CD4-positive, CD25-positive, alpha-beta regulatory T cell (primary cell): ENCODE measurements around the gene SLC4A7. TPM values are rescaled to one million over a fixed set of nuclear protein-coding genes. Genes with fewer than 3 reads are reported as not detected.

Source experiments
- ATAC-seq, 2 donors: fragments of 150-1000 bp; cut with Tn5 transposase; one replicate each; pipeline ENCODE4 v1.10.0; 2021; ENCODE audit warnings: low read depth in 2 of 2, moderate number of reproducible peaks in 2 of 2, moderate library complexity in 1 of 2
- DNase-seq, 3 donors: peaks; one replicate each; pipeline versions ENCODE4 v3.0.0 to v3.0.0-alpha.2; 2012 to 2022; ENCODE audit warnings: mixed read lengths in 1 of 3
- H3K27ac ChIP-seq: one replicate; pipeline ENCODE4 v1.7.0; 2013; ENCODE audit warnings: mild to moderate bottlenecking, low read length; ENCODE audit not compliant: insufficient read depth, poor library complexity, severe bottlenecking
- H3K27me3 ChIP-seq: one replicate; pipeline ENCODE4 v1.7.0; 2013; ENCODE audit warnings: low read length; ENCODE audit not compliant: control insufficient read depth, insufficient read depth
- H3K36me3 ChIP-seq: one replicate; pipeline ENCODE4 v1.7.0; 2013; ENCODE audit warnings: mild to moderate bottlenecking, low read length, moderate library complexity; ENCODE audit not compliant: control insufficient read depth, insufficient read depth
- H3K4me1 ChIP-seq: 2 replicates; pipeline ENCODE4 v1.7.0; 2013; ENCODE audit warnings: mild to moderate bottlenecking, low read length; ENCODE audit not compliant: insufficient read depth, control insufficient read depth, poor library complexity, severe bottlenecking
- H3K4me3 ChIP-seq: one replicate; pipeline ENCODE4 v1.7.0; 2013; ENCODE audit warnings: low read depth, mild to moderate bottlenecking, low read length, moderate library complexity
- H3K9me3 ChIP-seq, 2 experiments: 1 replicate in 1 of 2; 2 replicates in 1 of 2; pipeline ENCODE4 v1.7.0; 2013; ENCODE audit warnings: low read length in 2 of 2, mild to moderate bottlenecking in 1 of 2, moderate library complexity in 1 of 2; ENCODE audit not compliant: control insufficient read depth in 2 of 2
- H3K27ac Mint-ChIP-seq, 3 donors: one replicate each; pipeline ENCODE4 v1.8.0; 2020 to 2022; ENCODE audit warnings: mild to moderate bottlenecking in 3 of 3, mixed read lengths in 3 of 3, moderate library complexity in 2 of 3
- H3K27me3 Mint-ChIP-seq: one replicate; pipeline ENCODE4 v1.8.0; 2022; ENCODE audit warnings: mild to moderate bottlenecking, mixed read lengths
- H3K36me3 Mint-ChIP-seq: one replicate; pipeline ENCODE4 v1.8.0; 2020; ENCODE audit warnings: mixed read lengths
- H3K4me1 Mint-ChIP-seq, 4 donors: one replicate each; pipeline ENCODE4 v1.8.0; 2020 to 2022; ENCODE audit warnings: mixed read lengths in 4 of 4, mild to moderate bottlenecking in 1 of 4
- H3K4me3 Mint-ChIP-seq, 4 donors: one replicate each; pipeline ENCODE4 v1.8.0; 2020 to 2022; ENCODE audit warnings: mild to moderate bottlenecking in 4 of 4, mixed read lengths in 4 of 4, moderate library complexity in 3 of 4
- H3K9me3 Mint-ChIP-seq, 7 donors: one replicate each; pipeline ENCODE4 v1.8.0; 2020 to 2022; ENCODE audit warnings: mixed read lengths in 7 of 7, mild to moderate bottlenecking in 3 of 7, moderate library complexity in 2 of 7
- polyA plus RNA-seq, 4 donors: library from polyadenylated mRNA; unstranded; fragments of 300-500 nt; fragmentation: Illumina TruSeq; gene quantifications; one replicate each; pipeline ENCODE4 v1.2.3, GENCODE V29; 2021
- total RNA-seq: library from RNA; stranded (reverse); gene quantifications from one replicate; pipeline ENCODE4 v1.2.3, GENCODE V29; 2022

SLC4A7 gene
- total and polyA plus RNA-seq, 5 donors from 2014 or later = 25.2 to 103 (median 28.7) TPM

- DNase-seq = no peak
- H3K4me1 ChIP-seq = peaks cover 2% of the 10 kb centered on the region
- Mint-ChIP-seq H3K36me3 (peaks cover 42% of the 10 kb centered on the region), H3K4me3 (no peak overlapping the region), H3K27me3 (no peaks in the 10 kb centered on the region), H3K4me1 (peaks cover 11 to 29% (median 12%) of the 10 kb centered on the region in 4 donors), H3K27ac (peak overlapping the region in 2 of 3 donors; percentile 14 to 28), H3K9me3 (no peaks in the 10 kb centered on the region)
- H3K27ac ChIP-seq = no peak overlapping the region
- no peaks in the 10 kb centered on the region for H3K9me3 ChIP-seq
- no peaks in the 10 kb centered on the region for H3K27me3 ChIP-seq
- peaks cover 76% of the 10 kb centered on the region for H3K36me3 ChIP-seq
- ATAC-seq = no peak
- H3K4me3 ChIP-seq = no peak overlapping the region
These were observed 92.4 kb downstream of the SLC4A7 start for GRCh38 chr3:27391796-27392195.

DNA sequence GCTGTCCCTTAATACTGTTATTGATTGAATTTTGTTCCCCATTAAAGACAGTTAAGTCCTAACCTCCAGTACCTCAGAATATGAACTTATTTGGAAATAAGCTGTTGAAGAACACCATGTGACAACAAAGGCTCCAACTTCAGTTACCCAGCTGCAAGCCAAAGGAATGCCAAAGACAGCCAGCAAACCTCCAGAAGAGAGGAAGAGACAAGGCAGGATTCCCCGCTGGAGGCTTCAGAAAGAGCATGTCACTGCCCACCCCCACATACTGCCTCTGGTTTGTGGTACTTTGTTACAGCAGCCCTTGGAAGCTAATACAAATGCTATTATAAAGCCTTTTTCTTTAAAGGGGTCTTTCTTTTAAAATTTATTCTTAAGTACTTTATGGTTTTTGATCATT, 96.6 kb downstream of the SLC4A7 start:
- H3K27me3 Mint-ChIP-seq = no peaks in the 10 kb centered on the region
- Histone ChIP-seq H3K4me1 (no peaks in the 10 kb centered on the region), H3K36me3 (peaks cover 84% of the 10 kb centered on the region), H3K4me3 (no peak overlapping the region), H3K27ac (no peak overlapping the region), H3K27me3 (no peaks in the 10 kb centered on the region), H3K9me3 (no peaks in the 10 kb centered on the region)
- peaks cover 40% of the 10 kb centered on the region for H3K36me3 Mint-ChIP-seq
- peak overlapping the region in 2 of 3 donors; percentile 78 to 86 for H3K27ac Mint-ChIP-seq
- peaks cover 4 to 38% (median 14%) of the 10 kb centered on the region in 4 donors for H3K4me1 Mint-ChIP-seq
- ATAC-seq (no peak), DNase-seq (no peak)
- no peak overlapping the region for H3K4me3 Mint-ChIP-seq
- no peaks in the 10 kb centered on the region for H3K9me3 Mint-ChIP-seq

DNA sequence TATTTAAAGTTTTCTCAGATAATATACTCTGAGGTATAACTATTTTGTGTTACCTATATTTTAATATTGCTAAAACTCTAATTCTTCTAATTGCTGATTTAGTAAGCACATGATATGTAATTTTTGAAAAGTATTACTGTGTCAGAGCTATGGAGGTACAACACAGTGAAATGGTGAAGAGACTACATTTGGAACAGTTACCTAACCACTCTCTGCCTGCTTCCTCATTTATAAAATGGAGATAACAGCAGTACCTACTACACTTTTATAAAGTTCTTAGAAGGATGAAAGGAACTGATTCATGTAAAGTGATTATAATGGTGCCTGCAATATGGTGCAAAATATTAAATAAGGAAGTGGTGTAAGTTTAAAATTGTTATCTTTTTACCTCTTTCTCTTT, 98.7 kb downstream of the SLC4A7 start:
- Histone ChIP-seq H3K9me3 (no peaks in the 10 kb centered on the region), H3K27me3 (no peaks in the 10 kb centered on the region), H3K36me3 (peaks cover 84% of the 10 kb centered on the region), H3K4me1 (no peaks in the 10 kb centered on the region), H3K27ac (no peak overlapping the region), H3K4me3 (no peak overlapping the region)
- Mint-ChIP-seq H3K4me1 (peaks cover 7 to 37% (median 12%) of the 10 kb centered on the region in 4 donors), H3K27me3 (no peaks in the 10 kb centered on the region), H3K9me3 (no peaks in the 10 kb centered on the region), H3K4me3 (no peak overlapping the region), H3K36me3 (peaks cover 31% of the 10 kb centered on the region), H3K27ac (no peak overlapping the region)
- DNase-seq (no peak), ATAC-seq (no peak)

DNA sequence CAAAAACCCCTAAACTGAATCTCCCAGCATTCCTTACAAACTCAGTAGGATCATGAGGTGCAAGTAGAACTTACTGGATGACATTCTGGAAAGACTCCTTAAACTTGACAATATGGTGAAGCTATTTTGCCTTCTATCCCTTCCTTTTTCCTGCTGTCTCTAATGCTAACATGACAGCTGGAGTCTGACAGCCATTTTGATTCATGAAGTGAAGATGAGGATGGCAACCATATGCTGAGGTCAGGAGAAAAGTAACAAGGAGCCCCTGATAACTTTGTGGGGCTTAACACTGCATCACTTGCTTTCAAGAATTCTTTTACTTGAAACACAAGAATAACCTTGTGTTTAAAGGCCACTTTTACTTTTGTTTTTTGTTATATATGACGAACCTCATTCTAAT, 100.0 kb downstream of the SLC4A7 start:
- Mint-ChIP-seq H3K36me3 (peaks cover 28% of the 10 kb centered on the region), H3K9me3 (no peaks in the 10 kb centered on the region), H3K4me3 (no peak overlapping the region), H3K27ac (no peak overlapping the region), H3K27me3 (no peaks in the 10 kb centered on the region), H3K4me1 (peaks cover 7 to 39% (median 13%) of the 10 kb centered on the region in 4 donors)
- DNase-seq (no peak), ATAC-seq (no peak)
- peaks cover 81% of the 10 kb centered on the region for H3K36me3 ChIP-seq
- no peaks in the 10 kb centered on the region for H3K27me3 ChIP-seq
- H3K27ac ChIP-seq = peak overlapping the region; percentile 15
- no peaks in the 10 kb centered on the region for H3K9me3 ChIP-seq
- no peaks in the 10 kb centered on the region for H3K4me1 ChIP-seq
- no peak overlapping the region for H3K4me3 ChIP-seq

DNA sequence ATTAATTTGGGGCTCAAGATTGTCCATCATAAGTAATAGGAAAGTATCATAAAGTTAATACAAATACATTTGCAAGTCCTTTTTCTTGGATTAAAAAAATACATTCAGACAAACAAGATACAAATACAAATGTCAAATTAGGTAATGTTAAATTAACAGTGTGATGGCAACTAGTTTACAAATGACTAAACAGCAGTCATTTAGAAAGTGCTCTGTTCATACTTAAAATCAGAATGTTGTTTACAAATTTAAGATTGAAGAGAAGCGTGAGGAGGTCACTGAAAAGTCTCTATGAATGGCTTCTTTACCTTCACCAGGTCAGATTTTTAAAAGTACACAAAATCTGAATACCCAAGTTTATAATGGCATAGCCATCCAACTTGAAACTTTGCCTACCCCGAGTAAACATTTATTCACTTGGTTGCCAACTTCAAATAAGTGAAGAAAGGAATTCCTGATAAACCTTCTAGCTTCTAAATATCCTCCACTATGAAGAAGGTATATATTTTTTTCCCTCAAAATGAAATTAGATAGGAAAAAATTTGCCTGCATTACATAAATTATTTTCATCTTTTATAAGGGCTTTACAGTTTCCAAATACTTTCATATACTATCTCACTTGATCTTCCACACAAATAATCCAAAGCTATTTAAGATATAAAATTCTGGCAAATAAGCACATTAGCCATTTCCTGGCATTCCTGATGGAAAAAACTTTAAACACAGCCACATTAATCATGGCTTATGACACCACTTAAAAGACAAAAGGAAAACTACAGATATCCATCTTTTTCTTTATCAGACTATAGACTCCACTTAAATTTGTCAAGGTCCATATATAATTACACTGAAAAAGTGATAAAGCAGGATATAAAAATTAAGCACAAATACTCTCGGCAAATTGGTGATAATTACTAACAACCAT, 103.5 kb downstream of the SLC4A7 start:
- Mint-ChIP-seq H3K4me3 (no peak overlapping the region), H3K27me3 (no peaks in the 10 kb centered on the region), H3K9me3 (no peaks in the 10 kb centered on the region), H3K27ac (no peak overlapping the region), H3K4me1 (peaks cover 7 to 32% (median 16%) of the 10 kb centered on the region in 4 donors), H3K36me3 (peaks cover 24% of the 10 kb centered on the region)
- ATAC-seq (no peak), DNase-seq (peak in 1 of 3 donors; percentile 16)
- Histone ChIP-seq H3K4me3 (no peak overlapping the region), H3K4me1 (no peaks in the 10 kb centered on the region), H3K9me3 (no peaks in the 10 kb centered on the region), H3K27me3 (no peaks in the 10 kb centered on the region), H3K27ac (no peak overlapping the region), H3K36me3 (peaks cover 78% of the 10 kb centered on the region)

GRCh38 chr3:27378331-27378730, 105.9 kb downstream of the SLC4A7 start:
- Histone ChIP-seq H3K4me3 (no peak overlapping the region), H3K9me3 (no peaks in the 10 kb centered on the region), H3K4me1 (no peaks in the 10 kb centered on the region), H3K27ac (no peak overlapping the region), H3K36me3 (peaks cover 63% of the 10 kb centered on the region), H3K27me3 (no peaks in the 10 kb centered on the region)
- ATAC-seq (no peak), DNase-seq (no peak)
- H3K36me3 Mint-ChIP-seq = peaks cover 15% of the 10 kb centered on the region
- H3K27ac Mint-ChIP-seq = peak overlapping the region in 1 of 3 donors; percentile 63
- H3K9me3 Mint-ChIP-seq = no peaks in the 10 kb centered on the region
- H3K4me3 Mint-ChIP-seq = no peak overlapping the region
- no peaks in the 10 kb centered on the region for H3K27me3 Mint-ChIP-seq
- H3K4me1 Mint-ChIP-seq = peaks cover 5 to 30% (median 15%) of the 10 kb centered on the region in 4 donors

DNA sequence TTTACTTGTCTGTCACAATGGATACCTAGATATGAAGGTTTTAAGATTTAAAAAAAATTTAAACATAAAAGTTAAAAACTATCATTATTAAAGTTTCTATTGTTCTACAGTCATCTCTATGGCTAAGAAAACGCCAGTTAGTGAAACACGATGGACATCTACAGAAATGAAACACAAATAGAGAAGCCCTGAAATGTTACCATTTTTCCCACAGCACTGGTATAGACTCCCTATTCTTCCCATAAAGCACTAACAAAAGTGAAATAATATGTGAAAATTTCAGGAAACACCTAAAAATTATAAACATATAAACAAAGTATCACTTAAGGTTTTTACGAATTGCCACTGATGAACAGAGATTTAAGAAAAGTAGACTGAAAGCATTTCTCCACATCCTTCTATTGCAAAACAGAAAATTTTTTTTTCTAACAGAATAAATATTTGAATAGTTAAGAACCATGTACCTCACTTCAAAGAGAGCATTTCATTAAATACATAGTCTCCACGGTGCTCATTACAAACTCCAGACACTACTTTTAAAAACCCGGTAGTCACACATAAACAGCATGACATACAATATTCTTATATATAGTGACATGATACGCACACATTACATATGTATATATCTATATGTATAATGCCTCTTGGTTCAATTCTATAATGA, 107.9 kb downstream of the SLC4A7 start:
- peaks cover 8% of the 10 kb centered on the region for H3K36me3 Mint-ChIP-seq
- H3K9me3 Mint-ChIP-seq = no peaks in the 10 kb centered on the region
- Histone ChIP-seq H3K4me3 (no peak overlapping the region), H3K36me3 (peaks cover 44% of the 10 kb centered on the region), H3K27ac (no peak overlapping the region), H3K4me1 (no peaks in the 10 kb centered on the region), H3K27me3 (no peaks in the 10 kb centered on the region), H3K9me3 (no peaks in the 10 kb centered on the region)
- H3K27me3 Mint-ChIP-seq = no peaks in the 10 kb centered on the region
- DNase-seq = no peak
- no peak overlapping the region for H3K27ac Mint-ChIP-seq
- peaks cover 3 to 26% (median 16%) of the 10 kb centered on the region in 4 donors for H3K4me1 Mint-ChIP-seq
- ATAC-seq = no peak
- no peak overlapping the region for H3K4me3 Mint-ChIP-seq
